Measurements from ENCODE around the gene ANO9.
"Not testable (repeated sequence)": the region's sequence is repeated elsewhere in the genome, so short reads cannot be mapped to it uniquely, and the experiment has no call there.

ANO9 gene

DNA sequence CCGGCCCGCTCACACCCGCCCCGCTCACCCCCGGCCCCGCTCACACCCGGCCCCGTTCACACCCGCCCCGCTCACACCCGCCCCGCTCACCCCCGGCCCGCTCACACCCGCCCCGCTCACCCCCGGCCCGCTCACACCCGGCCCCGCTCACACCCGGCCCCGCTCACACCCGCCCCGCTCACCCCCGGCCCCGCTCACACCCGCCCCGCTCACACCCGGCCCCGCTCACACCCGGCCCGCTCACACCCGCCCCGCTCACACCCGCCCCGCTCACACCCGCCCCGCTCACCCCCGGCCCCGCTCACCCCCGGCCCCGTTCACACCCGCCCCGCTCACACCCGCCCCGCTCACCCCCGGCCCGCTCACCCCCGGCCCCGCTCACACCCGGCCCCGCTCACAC lies 40.6 kb downstream of the ANO9 start:
- DNase-seq (ENCODE audit: low spot score): not testable (repeated sequence)

DNA sequence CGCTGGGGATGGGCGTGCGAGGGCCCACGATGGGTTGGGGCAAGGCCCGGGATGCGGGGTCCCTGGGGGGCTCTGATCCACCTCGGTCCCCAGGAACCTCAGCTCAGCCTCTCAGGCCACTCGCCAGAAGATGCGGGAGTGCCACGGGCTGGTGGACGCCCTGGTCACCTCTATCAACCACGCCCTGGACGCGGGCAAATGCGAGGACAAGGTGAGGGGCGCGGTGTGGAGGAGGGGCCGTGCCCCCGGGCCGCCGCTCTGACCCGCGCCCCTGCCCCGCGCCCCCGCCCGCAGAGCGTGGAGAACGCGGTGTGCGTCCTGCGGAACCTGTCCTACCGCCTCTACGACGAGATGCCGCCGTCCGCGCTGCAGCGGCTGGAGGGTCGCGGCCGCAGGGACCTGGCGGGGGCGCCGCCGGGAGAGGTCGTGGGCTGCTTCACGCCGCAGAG lies 41.5 kb downstream of the ANO9 start:
- no peak for DNase-seq (ENCODE audit: low spot score)

DNA sequence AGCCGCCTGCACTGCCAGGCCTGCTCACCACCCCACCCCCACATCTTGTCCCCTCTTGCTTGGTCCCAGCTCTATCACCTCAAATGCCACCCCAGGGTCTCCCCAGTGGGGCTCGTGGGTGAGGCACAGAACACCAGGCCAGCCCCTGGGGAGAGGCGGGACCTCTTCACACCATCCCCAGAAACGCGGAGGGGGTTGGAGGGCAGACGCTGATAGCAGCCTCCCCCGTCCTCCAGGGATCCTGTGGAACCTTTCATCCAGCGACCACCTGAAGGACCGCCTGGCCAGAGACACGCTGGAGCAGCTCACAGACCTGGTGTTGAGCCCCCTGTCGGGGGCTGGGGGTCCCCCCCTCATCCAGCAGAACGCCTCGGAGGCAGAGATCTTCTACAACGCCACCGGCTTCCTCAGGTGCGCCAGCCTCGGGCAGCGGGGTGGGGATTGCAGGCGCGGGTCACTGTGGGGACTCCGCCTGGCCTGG lies 42.0 kb downstream of the ANO9 start:
- no peak for DNase-seq (ENCODE audit: low spot score)

DNA sequence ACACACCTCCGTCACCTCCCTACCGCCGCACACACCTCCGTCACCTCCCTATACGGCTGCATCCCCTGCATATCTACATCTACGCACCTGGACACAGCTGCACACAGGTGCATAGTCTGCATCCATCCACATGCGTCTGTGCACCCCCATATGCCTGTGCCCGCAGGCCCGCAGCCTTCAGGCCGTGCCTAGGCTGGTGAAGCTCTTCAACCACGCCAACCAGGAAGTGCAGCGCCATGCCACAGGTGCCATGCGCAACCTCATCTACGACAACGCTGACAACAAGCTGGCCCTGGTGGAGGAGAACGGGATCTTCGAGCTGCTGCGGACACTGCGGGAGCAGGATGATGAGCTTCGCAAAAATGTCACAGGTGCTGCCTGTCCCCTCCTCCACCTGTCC lies 43.0 kb downstream of the ANO9 start:
- DNase-seq (ENCODE audit: low spot score): no peak

DNA sequence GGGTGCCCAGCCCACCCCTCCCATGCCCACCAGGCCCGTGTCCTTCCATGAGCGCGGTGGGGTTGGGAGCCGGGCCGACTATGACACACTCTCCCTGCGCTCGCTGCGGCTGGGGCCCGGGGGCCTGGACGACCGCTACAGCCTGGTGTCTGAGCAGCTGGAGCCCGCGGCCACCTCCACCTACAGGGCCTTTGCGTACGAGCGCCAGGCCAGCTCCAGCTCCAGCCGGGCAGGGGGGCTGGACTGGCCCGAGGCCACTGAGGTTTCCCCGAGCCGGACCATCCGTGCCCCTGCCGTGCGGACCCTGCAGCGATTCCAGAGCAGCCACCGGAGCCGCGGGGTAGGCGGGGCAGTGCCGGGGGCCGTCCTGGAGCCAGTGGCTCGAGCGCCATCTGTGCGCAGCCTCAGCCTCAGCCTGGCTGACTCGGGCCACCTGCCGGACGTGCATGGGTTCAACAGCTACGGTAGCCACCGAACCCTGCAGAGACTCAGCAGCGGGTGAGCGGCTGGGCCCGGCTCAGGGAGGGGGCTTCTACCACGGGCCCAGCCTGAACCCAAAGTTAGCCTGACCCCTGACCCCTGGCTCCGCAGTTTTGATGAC lies 44.8 kb downstream of the ANO9 start:
- no peak for DNase-seq (ENCODE audit: low spot score)

DNA sequence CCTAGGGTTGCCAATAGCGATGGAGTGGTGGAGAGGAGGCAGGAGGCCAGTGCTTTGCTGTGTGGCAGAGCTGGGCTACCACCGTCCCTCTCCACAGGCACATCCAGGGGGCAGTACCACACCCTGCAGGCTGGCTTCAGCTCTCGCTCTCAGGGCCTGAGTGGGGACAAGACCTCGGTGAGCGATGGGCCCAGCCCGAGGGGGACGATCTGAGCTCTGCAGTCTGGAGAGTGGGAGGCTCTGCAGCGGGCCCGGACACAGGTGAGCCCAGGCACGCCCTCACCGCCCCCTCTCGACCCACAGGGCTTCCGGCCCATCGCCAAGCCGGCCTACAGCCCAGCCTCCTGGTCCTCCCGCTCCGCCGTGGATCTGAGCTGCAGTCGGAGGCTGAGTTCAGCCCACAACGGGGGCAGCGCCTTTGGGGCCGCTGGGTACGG lies 45.3 kb downstream of the ANO9 start:
- DNase-seq (ENCODE audit: low spot score): no peak

DNA sequence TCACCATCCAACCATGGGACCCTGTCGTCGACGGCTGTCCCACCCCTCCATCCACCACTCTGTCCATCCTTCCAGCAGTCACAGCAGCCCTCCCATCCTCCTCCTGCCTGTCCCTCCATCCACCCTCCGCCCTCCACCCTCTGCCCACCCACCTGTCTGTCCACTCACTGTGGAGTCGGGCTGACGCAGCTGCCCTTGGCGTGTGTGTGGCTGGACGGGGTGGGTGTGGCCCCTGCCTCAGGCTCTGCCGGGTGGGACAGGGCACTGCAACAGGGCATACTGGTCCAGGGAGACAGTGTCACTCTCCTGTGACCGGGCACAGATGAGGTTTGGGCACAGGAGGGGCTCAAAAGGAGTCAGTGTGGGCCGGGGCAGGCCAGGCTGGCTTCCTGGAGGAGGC lies 45.9 kb downstream of the ANO9 start:
- DNase-seq (ENCODE audit: low spot score): no peak

DNA sequence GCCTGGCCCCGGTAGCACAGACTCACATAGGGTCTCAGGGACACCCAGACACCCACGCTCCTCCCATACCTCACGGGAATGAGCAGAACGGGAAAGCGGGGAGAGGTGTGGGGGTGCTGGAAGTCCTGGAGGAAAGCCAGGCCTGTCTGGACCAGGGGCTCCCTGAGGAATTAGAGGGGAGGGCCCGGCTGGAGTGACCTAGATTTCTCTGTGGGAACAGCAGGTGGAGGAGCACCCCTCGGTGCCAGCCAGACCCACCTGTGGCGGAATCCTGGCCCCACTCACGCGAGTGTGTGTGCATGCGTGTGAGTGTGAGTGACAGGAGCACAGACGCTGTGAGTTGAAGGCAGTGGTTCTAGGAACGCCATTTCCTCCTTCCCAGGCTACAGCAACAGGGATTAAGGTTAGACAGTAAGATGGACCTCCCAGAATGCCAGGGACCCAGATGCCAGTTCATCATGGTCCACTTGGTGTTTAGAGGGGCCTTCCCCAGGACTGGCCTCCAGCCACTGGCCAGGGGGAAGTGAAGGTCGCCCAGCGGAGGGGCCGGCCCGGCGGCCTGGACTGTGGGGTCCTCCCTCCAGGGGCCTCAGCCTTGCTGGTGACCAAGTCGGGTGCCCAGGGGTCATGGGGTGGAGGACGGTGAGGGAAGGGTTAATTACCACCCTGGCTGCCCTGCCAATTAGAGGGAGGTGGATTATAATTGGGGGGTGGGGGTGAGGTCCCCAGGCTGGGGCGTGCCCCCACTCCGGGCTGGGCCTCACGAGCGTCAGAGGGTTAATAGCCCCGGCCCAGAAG lies 46.8 kb downstream of the ANO9 start:
- DNase-seq (ENCODE audit: low spot score): no peak

DNA sequence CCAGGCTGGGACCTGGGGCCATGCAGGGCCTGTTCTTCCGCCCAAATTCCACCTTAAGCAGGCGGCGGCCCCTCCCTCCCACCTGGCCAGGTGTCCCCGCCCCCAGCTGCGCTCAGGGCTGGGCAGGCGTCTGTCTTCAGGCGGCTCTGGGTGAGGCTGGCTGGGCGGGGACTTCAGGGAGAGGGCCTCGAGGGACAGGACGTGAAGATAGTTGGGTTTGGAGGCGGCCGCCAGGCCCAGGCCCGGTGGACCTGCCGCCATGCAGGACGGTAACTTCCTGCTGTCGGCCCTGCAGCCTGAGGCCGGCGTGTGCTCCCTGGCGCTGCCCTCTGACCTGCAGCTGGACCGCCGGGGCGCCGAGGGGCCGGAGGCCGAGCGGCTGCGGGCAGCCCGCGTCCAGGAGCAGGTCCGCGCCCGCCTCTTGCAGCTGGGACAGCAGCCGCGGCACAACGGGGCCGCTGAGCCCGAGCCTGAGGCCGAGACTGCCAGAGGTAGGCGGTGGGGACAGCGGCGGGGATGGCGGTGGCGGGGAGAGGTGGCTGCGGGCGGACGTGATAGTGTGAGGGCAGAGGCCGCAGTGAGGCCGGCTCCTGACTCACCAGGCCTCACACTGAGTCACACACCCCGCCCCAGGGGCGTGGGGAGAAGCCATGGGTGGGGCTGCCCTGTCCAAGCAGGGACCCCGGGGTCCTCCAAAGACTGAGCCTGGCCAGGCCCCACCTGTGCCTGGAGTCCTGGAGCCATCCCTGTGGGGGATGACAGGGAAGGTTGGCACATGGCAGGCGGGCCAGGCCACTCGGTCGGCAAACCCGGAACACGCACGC lies 47.6 kb downstream of the ANO9 start, which contains the start of gene PKP3:
PKP3 (plus strand) TSS at position 176 of the 824 bp plus-strand sequence; CDS start at position 260, 84 bp downstream.
- no peak for DNase-seq (ENCODE audit: low spot score)

DNA sequence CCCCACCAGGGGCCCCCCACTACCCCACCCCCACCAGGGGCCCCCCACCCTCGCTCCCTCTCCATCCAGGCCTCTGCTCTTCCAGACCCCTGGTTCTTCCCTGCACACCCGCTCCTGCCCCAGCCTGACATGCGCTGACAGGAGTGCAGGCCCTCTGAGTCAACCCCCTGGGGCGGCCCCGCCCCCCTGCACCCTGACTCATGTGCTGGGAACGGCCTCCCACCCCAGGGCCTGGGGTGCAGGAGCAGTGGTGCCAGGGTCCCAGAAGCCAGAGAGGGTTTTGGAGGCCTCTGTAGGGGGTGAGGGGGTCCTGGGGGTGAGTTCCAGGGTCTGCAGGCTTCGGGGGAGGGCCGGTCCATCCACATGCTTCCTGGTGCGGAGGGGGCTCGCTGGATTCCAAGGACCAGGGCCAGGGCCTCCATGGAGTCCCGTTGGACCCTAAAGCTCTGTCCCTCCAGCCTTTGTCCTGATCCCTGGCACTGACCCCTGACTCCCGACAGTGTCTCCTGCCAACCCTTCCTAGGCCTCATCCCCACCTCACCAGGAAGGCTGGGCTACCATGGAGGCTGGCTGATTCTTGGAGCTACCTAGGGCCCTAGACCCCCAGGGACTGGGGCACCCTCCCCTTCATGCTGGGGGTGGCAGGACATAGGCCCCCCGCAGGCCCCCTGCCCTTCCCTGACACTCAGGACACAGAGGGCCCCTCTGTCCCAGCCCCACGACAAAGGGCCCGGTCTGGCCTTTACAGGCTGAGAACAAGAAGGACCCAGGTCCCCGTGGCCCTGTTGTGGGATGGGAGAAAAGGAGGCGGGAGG lies 48.4 kb downstream of the ANO9 start:
- DNase-seq (ENCODE audit: low spot score): no peak

DNA sequence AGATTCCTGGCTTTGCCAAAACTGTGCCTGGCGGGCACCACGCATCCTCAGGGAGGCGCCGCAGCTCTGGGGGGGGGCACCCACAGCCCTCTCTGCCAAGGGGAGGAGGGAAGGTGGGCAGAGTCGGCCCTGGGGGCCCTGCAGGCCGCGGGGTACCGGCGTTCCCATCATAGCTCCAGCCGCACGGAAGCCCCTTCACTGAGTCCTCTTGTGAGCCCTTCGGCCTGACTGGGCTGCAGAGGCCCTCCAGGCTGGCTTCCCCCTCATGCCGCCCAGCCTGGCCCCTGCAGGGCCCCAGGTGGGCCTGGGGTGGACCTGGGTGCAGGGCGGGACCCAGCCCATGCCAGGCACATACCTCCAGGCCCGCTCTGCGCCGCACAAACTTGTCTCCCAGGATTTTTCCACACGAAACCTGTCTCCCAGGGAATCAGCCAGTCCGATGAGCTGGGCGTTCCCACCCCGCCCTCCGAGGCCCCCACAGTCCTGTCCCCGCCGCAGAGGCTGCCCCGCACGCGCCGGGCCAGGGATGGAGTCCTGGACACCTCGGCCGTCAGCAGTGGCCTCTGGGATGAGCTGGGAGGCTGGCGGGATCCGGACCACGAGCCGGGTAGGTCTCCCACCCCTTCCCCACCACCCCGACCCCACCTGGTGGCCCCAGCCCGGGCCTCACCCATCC lies 49.6 kb downstream of the ANO9 start:
- no peak for DNase-seq (ENCODE audit: low spot score)

DNA sequence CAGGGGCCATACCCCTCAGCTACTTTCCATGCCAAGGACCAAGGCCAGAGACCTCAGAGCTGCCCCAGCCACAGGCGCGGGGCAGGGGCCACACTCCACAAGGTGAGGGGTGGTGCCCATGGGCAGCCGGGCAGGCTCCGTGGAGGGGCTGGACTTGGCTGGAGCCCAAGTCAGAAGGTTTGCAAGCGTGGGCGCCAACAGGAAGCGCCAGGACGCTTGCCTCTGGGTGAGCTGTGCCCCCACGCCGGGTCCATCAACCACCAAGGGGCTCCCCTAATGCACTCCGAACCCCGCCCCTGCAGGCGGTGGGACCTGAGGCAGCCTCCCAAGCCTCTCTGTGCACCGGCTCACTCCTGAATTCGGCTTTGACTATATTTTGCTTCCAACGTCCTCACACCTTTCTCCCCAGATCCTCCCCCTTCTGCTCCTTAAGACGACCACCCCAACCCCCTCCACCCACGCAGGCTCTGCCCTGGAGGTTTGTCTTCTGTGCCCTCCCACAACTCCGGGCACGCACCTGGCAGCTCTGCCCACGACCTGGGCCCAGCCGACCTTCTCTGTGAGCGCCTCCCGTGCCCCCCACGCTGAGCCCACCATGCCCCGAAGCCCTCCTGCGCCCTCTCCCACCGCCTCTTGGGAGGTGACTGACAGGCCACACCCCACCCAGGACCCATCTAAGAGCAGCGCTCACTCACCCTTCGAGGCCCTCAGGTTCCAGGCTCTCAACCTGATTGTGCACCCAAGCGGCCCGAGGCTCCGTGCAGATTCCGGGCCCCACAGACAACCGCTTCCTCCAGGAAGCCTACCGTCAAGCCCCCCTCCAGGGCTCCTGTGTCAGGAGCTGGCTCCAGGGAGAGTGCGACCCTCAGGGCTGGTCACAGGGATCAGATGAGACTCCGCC lies 50.4 kb downstream of the ANO9 start:
- DNase-seq (ENCODE audit: low spot score): no peak

DNA sequence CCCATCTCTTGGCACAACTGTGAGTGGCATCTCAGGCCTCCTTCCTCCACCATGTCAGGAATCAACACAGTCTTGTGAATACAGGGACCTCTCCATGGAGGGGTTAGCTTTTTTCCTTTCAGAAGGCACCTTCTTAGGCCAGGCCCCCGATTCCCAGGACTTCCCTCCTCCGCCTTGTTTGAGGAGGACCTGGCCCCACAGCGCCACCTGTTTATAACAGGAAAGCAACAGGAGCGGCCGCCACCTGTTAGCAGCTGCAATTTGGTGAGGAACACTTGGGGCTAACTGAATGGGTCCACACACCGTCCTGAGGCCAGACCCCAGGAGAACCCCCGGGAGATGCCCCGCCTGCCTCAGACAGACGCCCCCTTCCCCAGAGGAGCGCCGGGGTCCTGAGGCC lies 51.6 kb downstream of the ANO9 start:
- no peak for DNase-seq (ENCODE audit: low spot score)

DNA sequence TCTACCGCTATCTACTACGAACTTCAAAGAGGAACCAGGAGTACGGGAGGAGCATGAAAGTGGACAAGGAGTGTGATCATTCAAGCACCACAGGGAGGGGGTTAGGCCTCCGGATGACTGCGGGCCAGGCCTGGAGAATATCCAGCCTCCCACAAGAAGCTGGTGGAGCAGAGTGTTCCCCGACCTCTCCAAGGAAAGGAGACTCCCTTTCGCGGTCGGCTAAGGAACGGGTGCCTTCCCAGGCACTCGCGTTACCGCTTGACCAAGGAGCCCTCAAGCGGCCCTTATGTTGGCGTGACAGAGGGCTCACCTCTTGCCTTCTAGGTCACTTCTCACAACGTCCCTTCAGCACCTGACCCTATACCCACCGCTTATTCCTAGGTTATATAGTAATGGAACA lies 52.4 kb downstream of the ANO9 start:
- DNase-seq (ENCODE audit: low spot score): not testable (repeated sequence)

DNA sequence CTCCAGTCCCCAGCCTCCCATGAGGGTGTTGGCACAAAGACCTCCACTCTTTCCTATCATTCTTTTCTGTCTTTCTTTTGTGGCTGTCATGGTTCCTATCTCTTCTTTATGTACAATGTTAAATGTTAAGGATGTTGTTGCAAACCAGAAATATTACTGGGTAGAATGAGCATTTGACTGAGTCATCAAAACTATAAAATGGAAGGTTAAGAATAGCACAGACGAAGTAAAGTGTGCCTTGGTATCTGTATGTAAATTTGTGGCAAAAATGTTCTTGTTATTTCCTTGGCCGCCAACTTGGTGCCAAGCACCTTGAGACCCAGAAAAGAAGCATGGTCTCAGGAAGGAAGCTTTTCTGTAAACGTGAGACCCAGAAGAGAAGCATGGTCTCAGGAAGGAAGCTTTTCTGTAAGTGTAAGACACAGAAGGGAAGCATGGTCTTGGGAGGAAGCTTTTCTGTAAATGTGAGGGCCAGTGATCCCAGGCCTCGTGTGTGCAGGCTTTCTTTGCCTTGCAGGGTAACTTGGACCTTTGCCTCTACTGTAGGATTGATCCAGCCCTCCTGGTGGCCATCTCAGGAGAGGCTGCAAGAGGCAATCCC lies 54.5 kb downstream of the ANO9 start:
- DNase-seq (ENCODE audit: low spot score): no peak

DNA sequence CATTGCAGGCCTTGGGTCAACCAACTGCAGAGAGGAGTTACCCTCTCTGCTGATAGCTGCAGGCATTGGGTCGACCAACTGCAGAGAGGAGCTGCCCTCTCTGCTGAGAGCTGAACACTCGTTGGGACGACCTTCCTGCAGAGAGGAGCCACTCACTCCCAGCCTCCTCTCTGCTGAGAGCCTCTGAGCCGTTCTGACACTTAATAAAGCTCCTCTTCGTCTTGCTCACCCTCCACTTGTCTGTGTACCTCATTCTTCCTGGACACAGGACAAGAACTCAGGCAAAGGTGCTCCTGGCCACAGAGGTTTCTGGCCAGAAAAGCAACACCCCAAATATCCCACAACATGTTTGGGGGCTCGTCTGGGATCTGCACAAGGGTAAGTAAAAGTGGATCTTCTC lies 55.3 kb downstream of the ANO9 start:
- no peak for DNase-seq (ENCODE audit: low spot score)

DNA sequence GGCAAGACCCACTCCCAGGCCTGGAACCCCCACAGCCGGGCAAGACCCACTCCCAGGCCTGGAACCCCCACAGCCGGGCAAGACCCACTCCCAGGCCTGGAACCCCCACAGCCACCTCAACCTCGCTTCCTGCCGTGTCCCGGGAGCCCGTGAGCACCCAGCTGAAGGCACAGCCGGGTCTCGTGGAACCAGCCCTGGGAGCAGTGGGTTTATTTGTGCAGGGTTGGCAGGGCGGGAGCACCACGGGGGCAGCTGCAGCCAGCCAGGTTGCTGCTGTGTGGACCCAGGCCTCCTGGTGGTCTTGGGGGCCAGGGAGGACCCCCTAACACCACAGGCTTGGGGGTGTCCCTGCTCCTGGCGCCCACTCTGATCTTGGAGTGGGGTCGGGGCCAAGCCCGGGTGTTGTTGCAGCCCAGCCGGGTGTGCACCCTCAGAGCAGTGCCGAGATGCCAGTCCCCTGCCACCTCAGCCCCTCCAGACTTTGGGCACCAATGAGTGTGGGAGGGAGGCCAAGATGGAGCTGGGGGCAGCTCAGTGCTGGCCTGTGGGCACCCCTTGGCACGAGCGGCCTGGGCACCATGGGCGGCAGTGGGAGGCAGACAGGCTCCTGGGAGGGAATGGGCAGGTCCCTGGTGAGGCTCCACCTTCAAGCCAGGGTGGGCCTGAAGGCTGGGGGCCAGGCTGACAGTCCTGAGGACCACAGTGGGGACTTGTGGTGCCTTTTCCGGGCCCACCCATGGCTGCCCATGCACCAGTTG lies 56.0 kb downstream of the ANO9 start:
- DNase-seq (ENCODE audit: low spot score): no peak

DNA sequence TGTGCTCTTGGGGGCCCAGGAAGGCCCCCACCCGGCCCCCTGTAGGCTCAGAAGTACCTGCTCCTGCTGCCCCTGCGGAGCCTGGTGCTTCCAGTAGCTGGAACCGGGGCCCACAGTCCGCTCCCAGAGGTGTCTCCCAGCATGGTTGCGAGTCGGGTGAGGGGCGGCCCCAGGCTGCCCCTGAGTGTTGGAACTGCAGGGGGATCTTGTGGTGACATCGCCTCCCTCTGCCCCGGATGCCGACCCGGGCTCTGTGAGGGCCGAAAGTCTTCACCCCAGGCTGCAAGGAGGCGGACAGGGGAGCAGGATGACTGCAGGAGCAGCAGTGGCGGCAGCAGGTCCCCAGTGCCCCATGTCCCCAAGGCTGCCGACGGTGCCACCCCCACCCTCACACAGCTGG lies 57.3 kb downstream of the ANO9 start:
- no peak for DNase-seq (ENCODE audit: low spot score)

DNA sequence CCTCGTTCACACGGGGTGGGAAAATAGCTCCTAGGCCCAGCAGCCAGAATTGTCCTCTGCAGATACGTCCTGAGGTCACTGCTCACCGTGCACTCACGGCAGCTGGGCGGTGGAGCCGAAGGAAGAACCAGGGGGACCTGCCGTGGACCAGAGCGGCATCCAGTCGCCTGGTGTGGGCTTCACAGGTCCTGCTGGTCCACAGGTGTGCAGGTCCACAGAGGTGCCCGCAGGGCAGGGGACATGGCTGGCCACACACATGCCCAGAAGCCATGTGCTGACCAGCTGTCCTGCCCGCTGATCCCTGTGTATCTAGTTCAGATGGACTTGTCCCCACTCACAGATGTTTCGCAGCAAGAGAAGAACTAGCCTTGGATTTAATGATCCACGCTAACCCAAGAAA lies 58.4 kb downstream of the ANO9 start:
- no peak for DNase-seq (ENCODE audit: low spot score)
